Hepatic stellate cell (primary cell): ENCODE data around the gene DNAH6.
"Not testable (repeated sequence)": the region's sequence is repeated elsewhere in the genome, so short reads cannot be mapped to it uniquely, and the experiment has no call there.

ENCODE experiments used
- DNase-seq: peaks from one replicate; pipeline ENCODE4 v3.0.0; 2011; ENCODE audit warnings: low spot score

The DNAH6 gene, protein sequence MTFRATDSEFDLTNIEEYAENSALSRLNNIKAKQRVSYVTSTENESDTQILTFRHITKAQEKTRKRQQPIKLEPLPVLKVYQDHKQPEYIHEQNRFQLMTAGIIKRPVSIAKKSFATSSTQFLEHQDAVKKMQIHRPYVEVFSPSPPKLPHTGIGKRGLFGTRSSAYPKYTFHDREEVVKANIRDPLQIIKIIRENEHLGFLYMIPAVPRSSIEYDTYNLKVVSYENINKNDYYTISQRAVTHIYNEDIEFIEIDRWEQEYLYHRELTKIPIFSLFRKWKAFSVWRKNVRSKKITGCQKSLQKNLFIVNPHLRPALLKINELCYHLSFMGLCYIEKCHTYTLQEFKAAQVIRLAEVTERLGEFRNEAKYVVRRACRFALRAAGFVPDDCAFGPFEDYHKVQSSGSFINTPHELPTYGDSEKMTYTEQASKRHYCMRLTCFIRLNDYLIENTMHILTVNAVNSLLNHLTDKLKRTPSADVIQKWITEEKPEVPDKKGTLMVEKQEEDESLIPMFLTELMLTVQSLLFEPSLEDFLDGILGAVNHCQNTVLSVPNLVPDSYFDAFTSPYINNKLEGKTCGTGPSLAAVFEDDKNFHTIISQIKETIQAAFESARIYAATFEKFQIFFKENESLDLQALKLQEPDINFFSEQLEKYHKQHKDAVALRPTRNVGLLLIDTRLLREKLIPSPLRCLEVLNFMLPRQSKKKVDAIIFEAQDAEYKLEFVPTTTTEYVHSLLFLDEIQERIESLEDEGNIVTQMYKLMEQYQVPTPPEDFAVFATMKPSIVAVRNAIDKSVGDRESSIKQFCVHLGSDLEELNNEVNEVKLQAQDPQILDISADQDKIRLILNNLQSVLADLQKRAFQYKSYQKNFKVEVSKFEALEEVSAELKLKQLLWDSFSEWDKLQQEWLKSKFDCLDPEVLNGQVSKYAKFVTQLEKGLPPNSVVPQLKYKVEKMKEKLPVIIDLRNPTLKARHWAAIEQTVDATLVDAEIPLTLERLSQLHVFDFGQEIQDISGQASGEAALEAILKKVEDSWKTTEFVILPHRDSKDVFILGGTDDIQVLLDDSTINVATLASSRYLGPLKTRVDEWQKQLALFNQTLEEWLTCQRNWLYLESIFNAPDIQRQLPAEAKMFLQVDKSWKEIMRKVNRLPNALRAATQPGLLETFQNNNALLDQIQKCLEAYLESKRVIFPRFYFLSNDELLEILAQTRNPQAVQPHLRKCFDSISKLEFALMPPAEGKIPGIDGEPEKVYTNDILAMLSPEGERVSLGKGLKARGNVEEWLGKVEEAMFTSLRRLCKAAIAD (N-terminal part only)

DNA sequence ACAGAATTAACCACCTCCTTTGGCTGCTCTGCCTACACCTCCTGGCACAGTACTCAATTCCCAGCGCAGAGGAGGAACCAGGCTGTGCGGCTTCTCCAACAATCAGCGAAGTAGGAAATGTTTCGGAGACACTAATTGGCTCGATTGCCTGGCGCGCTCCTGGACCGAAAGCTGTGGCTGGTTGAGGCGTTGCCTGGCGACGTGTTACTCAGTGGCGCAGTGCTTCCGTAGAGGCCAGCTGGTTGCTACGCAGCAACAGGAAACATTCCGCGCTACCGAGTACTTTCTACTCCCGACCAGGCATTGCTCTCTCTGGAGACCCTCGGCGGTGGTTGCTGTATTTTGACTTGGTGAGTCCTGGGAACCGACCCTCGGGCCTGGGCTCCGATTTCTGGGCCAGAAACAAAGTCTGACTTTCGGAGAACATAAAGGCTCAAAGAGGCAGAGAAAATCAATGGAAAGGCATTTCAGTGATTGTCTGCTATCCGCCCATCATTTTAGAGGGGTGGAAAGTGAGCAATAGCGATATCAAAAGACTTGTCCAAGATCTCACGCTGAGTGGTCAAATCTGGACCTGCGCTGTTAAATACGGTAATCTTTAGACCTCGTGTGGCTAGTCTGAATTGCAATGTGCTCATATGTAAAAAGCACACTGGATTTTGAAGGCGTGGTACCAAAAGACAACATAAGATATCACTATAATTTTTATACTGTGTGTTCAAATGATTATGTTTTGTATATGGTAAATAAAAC is at the start of gene DNAH6:
TSS of gene DNAH6 (plus strand) at position 265 of the 753 bp plus-strand sequence. CDS start 1,329 bp downstream, outside the sequence.
- peak; percentile 90 for DNase-seq

- DNase-seq = no peak
Observed at GRCh38 chr2:84467389-84467788, 48.9 kb upstream of the DNAH6 start.

DNA sequence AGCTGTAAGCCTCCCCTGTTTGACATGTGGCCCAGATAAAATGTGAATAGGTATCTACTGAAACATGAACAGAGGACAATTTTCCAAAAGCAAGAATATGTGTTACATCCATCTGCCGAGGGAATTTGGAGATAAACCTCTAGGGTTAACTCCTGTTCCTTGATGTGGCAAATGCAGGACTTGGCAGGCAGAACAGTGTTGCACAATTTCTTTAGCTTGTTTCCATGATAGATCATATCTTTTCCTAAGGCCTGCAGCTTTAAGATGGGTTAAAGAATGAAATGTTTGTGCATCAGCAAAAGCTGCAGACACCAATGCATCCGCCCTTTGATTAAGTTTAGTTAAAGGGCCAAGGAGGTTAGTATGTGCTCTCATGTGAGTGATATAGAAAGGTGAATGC is 43.9 kb upstream of the DNAH6 start:
- DNase-seq = not testable (repeated sequence)

DNA sequence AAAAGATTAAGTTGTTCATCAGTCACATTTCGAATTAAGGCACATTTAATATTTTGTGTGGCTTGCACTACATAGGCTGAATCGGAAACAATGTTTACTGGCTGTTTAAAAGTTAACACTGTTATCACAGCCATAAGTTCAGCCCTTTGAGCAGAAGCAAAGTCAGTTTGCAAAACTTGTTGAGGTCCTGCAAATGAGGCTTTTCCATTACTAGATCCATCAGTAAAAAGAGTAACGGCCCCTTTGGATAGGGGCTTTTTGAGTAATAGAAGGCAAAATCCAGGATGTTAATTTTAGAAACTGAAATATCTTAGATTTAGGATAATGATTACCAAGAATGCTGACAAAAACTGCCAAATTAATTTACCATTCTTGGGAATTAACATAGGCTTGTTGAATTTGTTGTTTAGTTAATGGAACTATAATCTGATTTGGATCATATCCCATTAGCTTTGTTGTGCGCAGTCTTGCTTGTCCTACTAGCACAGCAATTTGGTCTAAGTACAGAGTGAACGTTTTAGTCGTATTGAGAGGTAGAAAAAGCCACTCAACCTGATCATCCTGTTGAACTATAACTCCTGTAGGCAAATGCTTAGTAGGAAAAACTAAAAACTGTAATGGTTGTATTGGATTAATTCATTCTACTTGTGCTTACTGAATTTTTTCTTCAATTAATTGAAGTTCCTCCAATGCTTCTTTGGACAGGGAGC is 43.3 kb upstream of the DNAH6 start:
- DNase-seq = no peak

- DNase-seq = no peak
Observed at GRCh38 chr2:84474176-84474575, 42.1 kb upstream of the DNAH6 start.

- DNase-seq = no peak
Observed at GRCh38 chr2:84477886-84478285, 38.4 kb upstream of the DNAH6 start.

DNA sequence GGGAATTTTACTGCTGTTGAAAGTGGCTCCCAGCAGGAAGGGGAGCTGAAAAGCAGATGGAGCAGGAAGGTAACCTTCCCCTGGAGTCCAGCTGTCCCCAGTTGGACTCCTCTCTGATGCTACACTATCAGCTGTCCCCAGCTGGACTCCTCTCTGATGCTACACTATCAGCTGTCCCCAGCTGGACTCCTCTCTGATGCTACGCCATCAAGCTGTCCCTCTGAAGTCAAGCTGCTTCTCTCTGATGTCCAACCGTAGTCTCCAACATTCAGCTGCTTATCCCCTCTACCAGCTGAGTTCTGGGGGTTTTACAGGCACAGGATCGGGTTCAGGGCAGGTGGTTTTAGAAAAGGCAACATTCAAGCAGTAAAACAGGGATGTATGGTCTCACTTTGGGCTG is 37.4 kb upstream of the DNAH6 start:
- DNase-seq = no peak

- peak; percentile 50 for DNase-seq
Observed at GRCh38 chr2:84481702-84482101, 34.6 kb upstream of the DNAH6 start.

- DNase-seq = no peak
Observed at GRCh38 chr2:84482603-84483002, 33.7 kb upstream of the DNAH6 start.

DNA sequence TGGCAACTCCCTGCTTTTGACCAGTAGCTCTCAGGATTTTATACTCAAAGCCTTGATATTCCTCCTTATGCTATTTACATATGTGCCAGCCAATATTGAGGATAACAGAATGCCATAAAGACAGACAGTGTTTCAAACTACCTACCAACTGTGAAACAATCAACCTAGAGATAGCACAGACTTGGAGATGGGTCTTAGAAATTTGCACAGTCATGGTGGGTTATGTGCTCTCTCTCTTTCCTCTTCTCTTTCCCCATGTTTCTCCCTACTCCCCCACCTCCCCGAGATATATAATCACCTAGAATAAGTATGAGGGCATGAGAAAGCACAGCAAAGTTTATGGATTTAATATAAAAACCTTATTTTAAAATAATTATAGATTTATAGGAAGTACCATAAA is 33.0 kb upstream of the DNAH6 start:
- DNase-seq = no peak

DNA sequence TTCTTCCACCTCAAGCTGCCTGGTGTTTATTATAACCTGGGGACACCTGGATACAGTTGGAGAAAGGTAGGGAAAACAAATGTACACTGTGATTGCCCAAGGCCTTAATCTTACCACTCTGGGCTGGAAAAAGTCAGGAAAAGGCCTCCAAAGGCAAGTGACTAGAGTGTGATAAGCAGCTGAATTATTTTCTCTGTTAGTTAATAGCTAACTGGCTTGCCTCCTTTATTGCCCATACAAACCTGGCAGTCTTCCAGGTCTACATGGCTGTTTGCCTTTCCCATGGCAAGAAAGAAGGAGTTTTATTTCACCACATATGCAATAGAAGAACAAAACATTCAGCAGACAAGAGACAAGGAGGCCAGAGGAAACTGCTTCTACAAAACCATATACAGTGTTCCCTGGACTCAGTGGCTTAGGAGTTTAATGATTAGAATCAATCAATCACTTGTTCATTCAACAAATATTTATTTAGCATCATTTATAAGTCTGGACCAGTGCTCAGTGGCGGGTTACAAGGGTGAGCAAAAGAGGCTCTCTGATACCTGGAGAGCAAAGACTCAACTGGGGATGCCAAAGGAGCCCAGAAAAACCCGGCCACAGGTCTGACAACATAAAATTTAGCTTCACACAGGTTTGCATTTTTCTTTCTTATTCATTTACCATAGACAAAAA is 29.7 kb upstream of the DNAH6 start:
- DNase-seq = no peak

DNA sequence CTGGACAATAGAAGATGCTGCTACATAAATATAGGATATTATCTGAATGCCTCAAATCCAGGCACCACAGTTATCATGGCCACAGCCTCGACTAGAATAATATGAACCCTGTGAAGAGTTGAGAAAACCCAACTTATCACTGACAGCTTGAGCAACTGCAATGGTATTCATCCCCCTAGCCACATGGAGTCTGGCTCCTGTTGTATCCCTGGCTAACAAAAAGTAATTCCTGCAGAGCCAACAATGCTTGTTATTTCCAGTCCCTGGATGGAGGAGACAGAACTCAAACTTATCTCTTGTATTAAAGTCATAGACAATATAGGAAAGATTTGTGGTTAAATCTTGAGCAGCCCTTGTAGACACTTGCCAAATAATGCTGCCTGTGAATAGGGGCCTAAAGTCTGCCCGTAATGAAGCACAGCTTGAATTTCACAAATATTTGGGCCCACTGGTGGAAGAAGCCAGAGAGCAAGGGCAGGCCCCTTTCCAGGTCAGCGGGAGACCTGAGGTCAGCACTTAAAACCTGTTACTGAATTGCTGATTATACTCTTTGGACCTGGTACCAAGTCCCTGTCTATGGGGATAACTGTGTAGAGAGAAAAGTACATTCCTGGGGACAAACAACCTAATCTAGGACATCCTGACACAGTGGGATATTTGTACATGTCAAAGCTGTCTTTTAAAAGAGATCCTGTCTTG is 28.9 kb upstream of the DNAH6 start:
- DNase-seq = no peak

DNA sequence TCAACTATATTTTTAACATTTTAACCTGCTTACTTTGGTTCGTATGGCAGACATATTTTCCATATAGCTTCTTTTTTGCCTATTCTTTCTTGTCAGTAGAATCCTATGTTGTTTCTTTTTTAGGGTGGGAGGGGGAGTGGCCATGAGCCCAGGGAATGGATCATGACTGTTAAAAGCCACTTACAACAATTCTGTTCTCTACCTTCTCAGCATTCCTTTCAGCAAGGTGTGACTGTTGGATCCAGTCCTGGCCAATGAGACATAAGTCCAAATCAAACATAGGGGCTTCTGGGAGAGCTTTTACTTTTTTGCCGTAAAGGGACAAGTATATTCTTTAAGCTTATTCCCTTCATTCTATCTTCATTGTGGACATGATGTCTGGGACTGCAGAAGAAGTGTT is 25.0 kb upstream of the DNAH6 start:
- no peak for DNase-seq

GRCh38 chr2:84491741-84492140 is 24.6 kb upstream of the DNAH6 start:
- DNase-seq = no peak

GRCh38 chr2:84492571-84492970 is 23.7 kb upstream of the DNAH6 start:
- no peak for DNase-seq

DNA sequence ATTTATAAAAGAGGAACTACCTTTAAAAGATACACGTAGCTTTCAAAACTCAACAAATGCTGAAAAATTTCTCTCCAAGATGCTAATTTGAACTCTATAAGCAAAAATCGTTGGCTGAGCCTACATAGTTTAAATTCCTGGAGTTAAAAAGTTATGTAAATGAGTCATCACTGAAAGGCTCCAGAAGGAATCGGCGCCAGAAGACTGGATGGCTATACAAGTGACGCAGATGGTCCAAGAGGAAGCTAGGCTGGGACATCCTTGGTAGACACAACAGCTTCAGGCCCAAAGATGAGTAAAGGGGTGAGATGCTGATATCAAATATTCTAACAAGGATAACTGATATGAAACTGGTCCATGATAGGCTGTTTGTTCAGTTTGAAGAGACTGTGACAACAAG is 22.8 kb upstream of the DNAH6 start:
- peak; percentile 65 for DNase-seq

- no peak for DNase-seq
Observed at GRCh38 chr2:84494070-84494469, 22.2 kb upstream of the DNAH6 start.

GRCh38 chr2:84495539-84496146 is 20.7 kb upstream of the DNAH6 start:
- DNase-seq = no peak

GRCh38 chr2:84496386-84496785 is 19.9 kb upstream of the DNAH6 start:
- no peak for DNase-seq
